Ishikawa (cell line): ENCODE data around the gene MEGF6.

Experiments
- FOXM1 ChIP-seq: IDR thresholded peaks from 2 replicates; pipeline ENCODE4 v1.6.1; 2012; ENCODE audit warnings: low read depth, borderline replicate concordance
- REST ChIP-seq: IDR thresholded peaks from 2 replicates; pipeline ENCODE4 v1.6.1; 2012; ENCODE audit warnings: low read depth, mild to moderate bottlenecking

GRCh38 chr1:3607703-3608065 lies 3.6 kb downstream of the MEGF6 start:
- TF ChIP-seq FOXM1: no peak
- TF ChIP-seq REST: no peak
